NCI-H2029 (cell line): ENCODE data around the gene MSANTD7.
"Not testable (repeated sequence)": the region's sequence is repeated elsewhere in the genome, so short reads cannot be mapped to it uniquely, and the experiment has no call there.

Experiments used
- DNase-seq: peaks from one replicate; lab custom pipeline; 2025; lab: John Stamatoyannopoulos, UW

Gene MSANTD7

GRCh38 chr10:14837757-14838581 lies at the start of gene MSANTD7, which contains the start of the genes CDNF and HSPA14:
Gene MSANTD7, plus strand, starts transcription at chr10:14838306. Its CDS starts 3,979 bp downstream, at chr10:14842285.
Gene CDNF, minus strand, starts transcription at chr10:14838037. Its CDS starts 91 bp downstream, at chr10:14837946.
Gene HSPA14, plus strand, starts transcription at chr10:14838306. Its CDS starts 97 bp downstream, at chr10:14838403.
- DNase-seq = peak; percentile 94

GRCh38 chr10:14798636-14799035 lies 39.5 kb upstream of the MSANTD7 start:
- no peak for DNase-seq

GRCh38 chr10:14800397-14800796 lies 37.7 kb upstream of the MSANTD7 start:
- no peak for DNase-seq

GRCh38 chr10:14801723-14802122 lies 36.4 kb upstream of the MSANTD7 start:
- no peak for DNase-seq

GRCh38 chr10:14803827-14804226 lies 34.3 kb upstream of the MSANTD7 start:
- DNase-seq = no peak

GRCh38 chr10:14806318-14806717 lies 31.8 kb upstream of the MSANTD7 start:
- DNase-seq = no peak

- no peak for DNase-seq
Measured at GRCh38 chr10:14810969-14811953, 26.8 kb upstream of the MSANTD7 start.

- DNase-seq = no peak
Measured at GRCh38 chr10:14812271-14812670, 25.8 kb upstream of the MSANTD7 start.

GRCh38 chr10:14815681-14816080 lies 22.4 kb upstream of the MSANTD7 start:
- DNase-seq = no peak

GRCh38 chr10:14816717-14817116 lies 21.4 kb upstream of the MSANTD7 start:
- DNase-seq = not testable (repeated sequence)

- DNase-seq = no peak
Measured at GRCh38 chr10:14820010-14820774, 17.9 kb upstream of the MSANTD7 start.

GRCh38 chr10:14820775-14821154 lies 17.3 kb upstream of the MSANTD7 start:
- DNase-seq = no peak

- DNase-seq = no peak
Measured at GRCh38 chr10:14821635-14822375, 16.3 kb upstream of the MSANTD7 start.

GRCh38 chr10:14822879-14823755 lies 15.0 kb upstream of the MSANTD7 start:
- DNase-seq = no peak

GRCh38 chr10:14823966-14824365 lies 14.1 kb upstream of the MSANTD7 start:
- no peak for DNase-seq

GRCh38 chr10:14826076-14826829 lies 11.9 kb upstream of the MSANTD7 start:
- DNase-seq = no peak

GRCh38 chr10:14833106-14833505 lies 5.0 kb upstream of the MSANTD7 start:
- no peak for DNase-seq

GRCh38 chr10:14836208-14836607 lies 1.9 kb upstream of the MSANTD7 start:
- DNase-seq = no peak
